H9 (cell line): ENCODE data around the gene AURKA. TPM values are rescaled to one million over a fixed set of nuclear protein-coding genes. Genes with fewer than 3 reads are reported as not detected.
"Not testable (repeated sequence)": the region's sequence is repeated elsewhere in the genome, so short reads cannot be mapped to it uniquely, and the experiment has no call there.

Experiments
- DNase-seq: peaks from one replicate; pipeline ENCODE4 v3.0.0-alpha.2; 2017
- H2AFZ ChIP-seq: one replicate; pipeline ENCODE4 v1.6.1; 2013; ENCODE audit warnings: mild to moderate bottlenecking, low read length, control low read depth, moderate library complexity
- H2AK5ac ChIP-seq: 2 replicates; pipeline ENCODE4 v1.6.1; 2013; ENCODE audit warnings: low read length, control low read depth, mixed read lengths; ENCODE audit not compliant: insufficient read length
- H2BK120ac ChIP-seq: one replicate; pipeline ENCODE4 v1.6.1; 2013; ENCODE audit warnings: low read depth, mild to moderate bottlenecking, low read length, control low read depth, inconsistent platforms; ENCODE audit not compliant: poor library complexity, severe bottlenecking
- H2BK12ac ChIP-seq: 2 replicates; pipeline ENCODE4 v1.6.1; 2013; ENCODE audit warnings: low read length, control low read depth, mixed read lengths, low read depth; ENCODE audit not compliant: insufficient read length
- H2BK15ac ChIP-seq: 2 replicates; pipeline ENCODE4 v1.6.1; 2013; ENCODE audit warnings: low read depth, low read length, control low read depth
- H2BK20ac ChIP-seq: one replicate; pipeline ENCODE4 v1.6.1; 2013; ENCODE audit warnings: low read depth, mild to moderate bottlenecking, low read length, control low read depth, inconsistent platforms; ENCODE audit not compliant: poor library complexity, severe bottlenecking
- H2BK5ac ChIP-seq: 2 replicates; pipeline ENCODE4 v1.6.1; 2013; ENCODE audit warnings: low read length, control low read depth, mixed read lengths; ENCODE audit not compliant: insufficient read length
- H3K14ac ChIP-seq: 2 replicates; pipeline ENCODE4 v1.6.1; 2013; ENCODE audit warnings: low read length, control low read depth; ENCODE audit not compliant: insufficient read depth
- H3K18ac ChIP-seq: 2 replicates; pipeline ENCODE4 v1.6.1; 2013; ENCODE audit warnings: low read depth, mild to moderate bottlenecking, mixed read lengths, low read length, control low read depth; ENCODE audit not compliant: insufficient read length
- H3K23ac ChIP-seq: 2 replicates; pipeline ENCODE4 v1.6.1; 2013; ENCODE audit warnings: low read length, control low read depth, mixed read lengths, low read depth; ENCODE audit not compliant: insufficient read length
- H3K23me2 ChIP-seq: 2 replicates; pipeline ENCODE4 v1.6.1; 2013; ENCODE audit warnings: low read depth, mild to moderate bottlenecking, mixed read lengths, low read length, control low read depth; ENCODE audit not compliant: insufficient read length, poor library complexity, severe bottlenecking
- H3K27ac ChIP-seq: 2 replicates; pipeline ENCODE4 v1.5.1; 2013; ENCODE audit warnings: low read length, control low read depth, mixed read lengths, low read depth; ENCODE audit not compliant: insufficient read length
- H3K27me3 ChIP-seq: 2 replicates; pipeline ENCODE4 v1.6.1; 2013; ENCODE audit warnings: low read length, control low read depth, inconsistent platforms; ENCODE audit not compliant: insufficient read depth
- H3K4ac ChIP-seq: 2 replicates; pipeline ENCODE4 v1.6.1; 2013; ENCODE audit warnings: low read depth, mild to moderate bottlenecking, control low read depth, inconsistent platforms, low read length, moderate library complexity
- H3K4me1 ChIP-seq: 2 replicates; pipeline ENCODE4 v1.6.1; 2013; ENCODE audit warnings: low read length, control low read depth, inconsistent platforms; ENCODE audit not compliant: insufficient read depth
- H3K4me2 ChIP-seq: 2 replicates; pipeline ENCODE4 v1.6.1; 2013; ENCODE audit warnings: low read length, control low read depth, mixed read lengths; ENCODE audit not compliant: insufficient read length, insufficient read depth
- H3K56ac ChIP-seq: 2 replicates; pipeline ENCODE4 v1.6.1; 2013; ENCODE audit warnings: low read depth, mild to moderate bottlenecking, mixed read lengths, low read length, control low read depth; ENCODE audit not compliant: insufficient read length
- H3K79me1 ChIP-seq: 2 replicates; pipeline ENCODE4 v1.6.1; 2013; ENCODE audit warnings: low read depth, mild to moderate bottlenecking, moderate library complexity, low read length, control low read depth, inconsistent platforms; ENCODE audit not compliant: insufficient read depth, poor library complexity, severe bottlenecking
- H3K79me2 ChIP-seq: 2 replicates; pipeline ENCODE4 v1.6.1; 2013; ENCODE audit warnings: low read length, control low read depth, inconsistent platforms; ENCODE audit not compliant: insufficient read depth
- H3K9ac ChIP-seq: 2 replicates; pipeline ENCODE4 v1.6.1; 2013; ENCODE audit warnings: low read length, control low read depth, mixed read lengths; ENCODE audit not compliant: insufficient read length; ENCODE audit errors: extremely low read depth
- H3K9me3 ChIP-seq: one replicate; pipeline ENCODE4 v1.6.1; 2013; ENCODE audit warnings: low read depth, low read length, inconsistent platforms; ENCODE audit not compliant: control insufficient read depth
- H3T11ph ChIP-seq: one replicate; pipeline ENCODE4 v1.6.1; 2013; ENCODE audit warnings: mild to moderate bottlenecking, low read length, control low read depth, inconsistent platforms
- H4K20me1 ChIP-seq: one replicate; pipeline ENCODE4 v1.6.1; 2013; ENCODE audit not compliant: control insufficient read depth, insufficient read length, insufficient read depth
- H4K5ac ChIP-seq: 2 replicates; pipeline ENCODE4 v1.6.1; 2013; ENCODE audit warnings: low read depth, mild to moderate bottlenecking, mixed read lengths, low read length, control low read depth; ENCODE audit not compliant: insufficient read length
- H4K8ac ChIP-seq: replicated peaks from 2 replicates; pipeline ENCODE4 v1.6.1; 2013; ENCODE audit warnings: low read length, control low read depth, mixed read lengths, low read depth; ENCODE audit not compliant: insufficient read length
- H4K91ac ChIP-seq: 2 replicates; pipeline ENCODE4 v1.6.1; 2013; ENCODE audit warnings: low read depth, mild to moderate bottlenecking, moderate library complexity, mixed read lengths, low read length, control low read depth; ENCODE audit not compliant: insufficient read length
- H3K27ac Mint-ChIP-seq, 3 experiments: 2 replicates in 2 of 3; 3 replicates in 1 of 3; pipeline ENCODE4 v1.8.0; 2020 to 2021; ENCODE audit warnings: mixed read lengths in 3 of 3, mild to moderate bottlenecking in 1 of 3, moderate library complexity in 1 of 3
- H3K27me3 Mint-ChIP-seq: 2 replicates; pipeline ENCODE4 v1.8.0; 2021; ENCODE audit warnings: low read depth, mild to moderate bottlenecking, moderate library complexity, mixed read lengths
- H3K36me3 Mint-ChIP-seq, 3 experiments: 2 replicates in 2 of 3; 3 replicates in 1 of 3; pipeline ENCODE4 v1.8.0; 2020 to 2021; ENCODE audit warnings: low read depth in 3 of 3, mixed read lengths in 3 of 3; ENCODE audit not compliant: insufficient read depth in 1 of 3
- H3K4me1 Mint-ChIP-seq, 2 experiments: 2 replicates each; pipeline ENCODE4 v1.8.0; 2020; ENCODE audit warnings: mixed read lengths in 2 of 2
- H3K4me3 Mint-ChIP-seq, 2 experiments: 2 replicates in 1 of 2; 3 replicates in 1 of 2; pipeline ENCODE4 v1.8.0; 2020 to 2021; ENCODE audit warnings: mild to moderate bottlenecking in 2 of 2, mixed read lengths in 2 of 2, moderate library complexity in 1 of 2
- H3K9me3 Mint-ChIP-seq, 2 experiments: 2 replicates in 1 of 2; 3 replicates in 1 of 2; pipeline ENCODE4 v1.8.0; 2020; ENCODE audit warnings: mild to moderate bottlenecking in 2 of 2, mixed read lengths in 2 of 2, moderate library complexity in 1 of 2
- CTCF ChIP-seq: fragments of 200-600 bp; sonication (generic); conservative IDR thresholded peaks from 3 replicates; pipeline ENCODE4 v1.8.0; 2021; ENCODE audit warnings: antibody characterized with exemption, mild to moderate bottlenecking
- WGBS: extraction: QIAGEN DNeasy Blood & Tissue Kit; methylation state at CpG from one replicate; pipeline ENCODE4 v1.1.7; 2013; ENCODE audit warnings: missing lambda C conversion rate, low lambda C conversion rate, mixed read lengths; ENCODE audit not compliant: insufficient read length; ENCODE audit errors: extremely low coverage; 5-methylcytosine and 5-hydroxymethylcytosine counted together
- total RNA-seq: library from RNA; stranded (reverse); gene quantifications from 2 replicates; pipeline ENCODE4 v1.2.1, GENCODE V29; 2021

The AURKA gene
- total RNA-seq, 1 experiment from 2014 or later = 86.8 TPM

- TF ChIP-seq CTCF = no peak
- H2BK15ac ChIP-seq = no peak overlapping the region
- peaks cover 6% of the 10 kb centered on the region for H3K23me2 ChIP-seq
- WGBS = no CpG with 5 or more reads among the region's 10 CpGs
- H3K79me2 ChIP-seq = peaks cover 32% of the 10 kb centered on the region; the same call in 1 of the 2 replicates
- no peaks in the 10 kb centered on the region for H3K27me3 Mint-ChIP-seq
- H2BK20ac ChIP-seq = no peak overlapping the region
- H3K4ac ChIP-seq = no peak overlapping the region
- H4K5ac ChIP-seq = no peak overlapping the region
- H4K91ac ChIP-seq = no peak overlapping the region
- no peak overlapping the region for H3T11ph ChIP-seq
- H3K4me2 ChIP-seq = peak overlapping the region; percentile 96
- peaks cover 23 to 28% of the 10 kb centered on the region in 2 experiments for H3K4me1 Mint-ChIP-seq
- DNase-seq = no peak
- H3K4me1 ChIP-seq = no peaks in the 10 kb centered on the region
- peaks cover 19% of the 10 kb centered on the region for H3K79me1 ChIP-seq
- no peaks in the 10 kb centered on the region for H3K9me3 ChIP-seq
- no peak overlapping the region for H3K56ac ChIP-seq
- no peaks in the 10 kb centered on the region for H3K27me3 ChIP-seq
- H3K36me3 Mint-ChIP-seq = peaks cover 37 to 62% (median 52%) of the 10 kb centered on the region in 3 experiments; a peak in 6 of 7 replicates
- H3K27ac ChIP-seq = no peak overlapping the region
- no peak overlapping the region; the same call in 1 of the 2 replicates for H3K14ac ChIP-seq
- no peak overlapping the region for H2BK5ac ChIP-seq
- no peak overlapping the region for H2AK5ac ChIP-seq
- no peak overlapping the region for H3K18ac ChIP-seq
- H3K9ac ChIP-seq = peak overlapping the region; percentile 88
- no peak overlapping the region for H3K23ac ChIP-seq
- no peak overlapping the region for H2BK120ac ChIP-seq
- H4K20me1 ChIP-seq = no peaks in the 10 kb centered on the region
- H3K27ac Mint-ChIP-seq = peak overlapping the region; percentile 29 to 35 (median 34); a peak in 3 of 7 replicates
- H3K4me3 Mint-ChIP-seq = no peak overlapping the region
- H4K8ac ChIP-seq = no peak overlapping the region
- H2AFZ ChIP-seq = no peak overlapping the region
- H3K9me3 Mint-ChIP-seq = no peaks in the 10 kb centered on the region
- no peak overlapping the region for H2BK12ac ChIP-seq
These were observed 978 bp downstream of the AURKA start for GRCh38 chr20:56391037-56391436.

- not testable (repeated sequence) for H3K4me1 ChIP-seq, H3K23ac ChIP-seq, H4K20me1 ChIP-seq, H3K56ac ChIP-seq, H2BK15ac ChIP-seq, H3K9me3 ChIP-seq, H3K18ac ChIP-seq, H4K91ac ChIP-seq, H3K14ac ChIP-seq, H3K9ac ChIP-seq, H3K27me3 Mint-ChIP-seq, H3K4ac ChIP-seq, DNase-seq, H3T11ph ChIP-seq, H3K27ac ChIP-seq, H2AFZ ChIP-seq, H2BK5ac ChIP-seq, H3K4me3 Mint-ChIP-seq, H2AK5ac ChIP-seq, H3K23me2 ChIP-seq, H3K9me3 Mint-ChIP-seq, H2BK12ac ChIP-seq, H2BK20ac ChIP-seq, H4K8ac ChIP-seq, H2BK120ac ChIP-seq, H4K5ac ChIP-seq, H3K27me3 ChIP-seq, H3K27ac Mint-ChIP-seq
- Mint-ChIP-seq H3K4me1 (peaks cover 23 to 28% of the 10 kb centered on the region in 2 experiments), H3K36me3 (peaks cover 36 to 61% (median 52%) of the 10 kb centered on the region in 3 experiments; a peak in 6 of 7 replicates)
- peaks cover 35% of the 10 kb centered on the region; the same call in 1 of the 2 replicates for H3K79me2 ChIP-seq
- H3K4me2 ChIP-seq = peak overlapping the region; percentile 96
- H3K79me1 ChIP-seq = peaks cover 22% of the 10 kb centered on the region
- WGBS = no CpG with 5 or more reads among the region's 9 CpGs
These were observed 1.6 kb downstream of the AURKA start for GRCh38 chr20:56390396-56390795.
